GM19238 (cell line): ENCODE data around the gene VSIR.

ENCODE experiments used
- DNase-seq: peaks from one replicate; pipeline ENCODE4 v3.0.0; 2011; ENCODE audit warnings: low spot score; ENCODE audit not compliant: insufficient read length

Gene VSIR

GRCh38 chr10:71806704-71807556 is 33.6 kb upstream of the VSIR start:
- no peak for DNase-seq

GRCh38 chr10:71805776-71806703 is 32.7 kb upstream of the VSIR start:
- DNase-seq: no peak

GRCh38 chr10:71804077-71804476 is 30.8 kb upstream of the VSIR start:
- DNase-seq: no peak

GRCh38 chr10:71802715-71803488 is 29.6 kb upstream of the VSIR start:
- DNase-seq: no peak

- DNase-seq: no peak
These were observed 28.9 kb upstream of the VSIR start for GRCh38 chr10:71802235-71802634.

GRCh38 chr10:71801361-71801760 is 28.0 kb upstream of the VSIR start:
- DNase-seq: peak; percentile 63

GRCh38 chr10:71799608-71800453 is 26.5 kb upstream of the VSIR start:
- no peak for DNase-seq

- no peak for DNase-seq
These were observed 25.8 kb upstream of the VSIR start for GRCh38 chr10:71799112-71799511.

GRCh38 chr10:71798308-71798624 is 24.9 kb upstream of the VSIR start:
- DNase-seq: no peak

- no peak for DNase-seq
These were observed 24.4 kb upstream of the VSIR start for GRCh38 chr10:71797533-71798307.

- DNase-seq: no peak
These were observed 23.6 kb upstream of the VSIR start for GRCh38 chr10:71796749-71797405.

- DNase-seq: no peak
These were observed 21.9 kb upstream of the VSIR start for GRCh38 chr10:71795248-71795647.

- peak; percentile 22 for DNase-seq
These were observed 17.6 kb upstream of the VSIR start for GRCh38 chr10:71790749-71791440.

GRCh38 chr10:71789871-71790270 is 16.6 kb upstream of the VSIR start:
- DNase-seq: no peak

GRCh38 chr10:71788954-71789353 is 15.6 kb upstream of the VSIR start:
- no peak for DNase-seq

GRCh38 chr10:71784679-71785272 is 11.5 kb upstream of the VSIR start:
- no peak for DNase-seq

- DNase-seq: no peak
These were observed 10.8 kb upstream of the VSIR start for GRCh38 chr10:71783917-71784678.
